Central memory CD8-positive, alpha-beta T cell (primary cell): Measurements from ENCODE around the gene ZNF469.

ENCODE experiments used
- ATAC-seq: fragments of 150-1000 bp; cut with Tn5 transposase; replicated peaks from 2 replicates; pipeline ENCODE4 v1.10.0; 2022; ENCODE audit warnings: mild to moderate bottlenecking, moderate FRiP score, moderate number of reproducible peaks; ENCODE audit not compliant: poor library complexity, severe bottlenecking; ENCODE audit errors: extremely low read depth
- DNase-seq, 2 donors: peaks; one replicate each; pipeline ENCODE4 v3.0.0; 2021; ENCODE audit warnings: low spot score in 2 of 2
- H3K27ac Mint-ChIP-seq: one replicate; pipeline ENCODE4 v1.8.0; 2022; ENCODE audit warnings: low read depth, mild to moderate bottlenecking, moderate library complexity, mixed read lengths
- H3K27me3 Mint-ChIP-seq: one replicate; pipeline ENCODE4 v1.8.0; 2022; ENCODE audit warnings: mixed read lengths
- H3K36me3 Mint-ChIP-seq: one replicate; pipeline ENCODE4 v1.8.0; 2022; ENCODE audit warnings: mild to moderate bottlenecking, moderate library complexity, mixed read lengths; ENCODE audit not compliant: insufficient read depth
- H3K4me1 Mint-ChIP-seq: one replicate; pipeline ENCODE4 v1.8.0; 2022; ENCODE audit warnings: mixed read lengths
- H3K4me3 Mint-ChIP-seq: one replicate; pipeline ENCODE4 v1.8.0; 2022; ENCODE audit warnings: mild to moderate bottlenecking, moderate library complexity, mixed read lengths
- H3K9me3 Mint-ChIP-seq: one replicate; pipeline ENCODE4 v1.8.0; 2022; ENCODE audit warnings: mixed read lengths

Gene ZNF469

DNA sequence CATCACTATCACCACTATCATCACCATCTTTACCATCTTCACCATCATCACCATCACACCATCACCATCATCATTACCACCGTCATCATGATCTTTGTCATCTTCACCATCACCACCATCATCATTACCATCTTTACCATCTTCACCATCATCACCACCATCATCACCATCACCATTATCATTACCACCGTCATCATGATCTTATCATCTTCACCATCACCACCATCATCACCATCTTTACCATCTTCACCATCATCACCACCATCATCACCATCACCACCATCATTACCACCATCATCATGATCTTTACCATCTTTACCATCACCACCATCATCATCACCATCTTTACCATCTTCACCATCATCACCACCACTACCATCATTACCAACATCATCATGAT, 10.2 kb upstream of the ZNF469 start:
- no peak for DNase-seq
- no peak for ATAC-seq
- Mint-ChIP-seq H3K27me3 (no peaks in the 10 kb centered on the region), H3K4me3 (no peak overlapping the region), H3K27ac (no peak overlapping the region), H3K9me3 (no peaks in the 10 kb centered on the region), H3K36me3 (peaks cover 2% of the 10 kb centered on the region), H3K4me1 (no peaks in the 10 kb centered on the region)

DNA sequence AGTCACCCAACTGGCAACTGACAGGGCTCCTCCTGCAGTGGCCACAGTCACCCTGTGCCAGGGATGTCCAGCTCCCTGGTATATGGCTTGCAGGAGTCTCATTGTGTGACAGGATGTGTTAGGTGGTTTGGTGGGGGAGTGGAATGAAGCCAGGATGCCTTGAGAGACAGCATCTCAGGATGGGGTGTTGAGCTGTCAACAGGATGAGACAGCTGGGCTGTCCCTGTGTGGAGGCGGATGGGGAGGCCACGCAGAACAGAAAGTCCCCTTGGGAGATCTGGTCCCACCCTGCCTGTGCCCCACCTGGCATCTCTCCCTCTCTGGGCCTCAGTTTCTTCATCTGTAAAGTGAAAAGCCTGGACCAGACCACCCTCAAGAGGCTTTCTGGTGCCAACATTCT, 9.5 kb upstream of the ZNF469 start:
- DNase-seq (no peak), ATAC-seq (no peak)
- no peak overlapping the region for H3K4me3 Mint-ChIP-seq
- H3K9me3 Mint-ChIP-seq: no peaks in the 10 kb centered on the region
- peaks cover 2% of the 10 kb centered on the region for H3K36me3 Mint-ChIP-seq
- H3K4me1 Mint-ChIP-seq: no peaks in the 10 kb centered on the region
- no peak overlapping the region for H3K27ac Mint-ChIP-seq
- H3K27me3 Mint-ChIP-seq: no peaks in the 10 kb centered on the region

GRCh38 chr16:88373927-88374492, 8.7 kb upstream of the ZNF469 start:
- ATAC-seq (no peak), DNase-seq (no peak)
- Mint-ChIP-seq H3K4me3 (no peak overlapping the region), H3K36me3 (peaks cover 2% of the 10 kb centered on the region), H3K27ac (no peak overlapping the region), H3K27me3 (no peaks in the 10 kb centered on the region), H3K9me3 (no peaks in the 10 kb centered on the region), H3K4me1 (no peaks in the 10 kb centered on the region)

DNA sequence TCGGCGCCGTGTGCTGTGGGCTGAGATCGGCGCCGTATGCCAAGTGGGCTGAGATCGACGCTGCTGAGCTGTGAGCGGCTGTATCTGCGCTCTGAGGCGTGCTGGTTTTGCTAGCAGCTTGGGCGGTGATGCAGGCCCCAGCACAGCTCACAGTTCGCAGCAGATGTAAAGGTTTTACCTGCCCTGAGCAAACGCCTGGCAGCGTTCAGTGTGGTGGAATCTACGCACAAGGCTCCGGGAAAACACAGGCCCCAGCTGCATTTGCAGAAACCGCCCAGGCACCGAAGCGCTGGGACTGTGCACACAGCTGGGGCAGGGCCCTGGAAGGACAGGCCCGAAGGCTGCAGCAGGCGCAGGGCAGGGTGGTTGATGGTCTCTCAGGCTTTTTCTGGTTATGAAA, 8.0 kb upstream of the ZNF469 start:
- peaks cover 2% of the 10 kb centered on the region for H3K36me3 Mint-ChIP-seq

GRCh38 chr16:88375236-88375975, 7.4 kb upstream of the ZNF469 start:
- H3K4me3 Mint-ChIP-seq: no peak overlapping the region
- no peaks in the 10 kb centered on the region for H3K27me3 Mint-ChIP-seq
- ATAC-seq (no peak), DNase-seq (no peak)
- H3K9me3 Mint-ChIP-seq: no peaks in the 10 kb centered on the region
- no peak overlapping the region for H3K27ac Mint-ChIP-seq
- H3K4me1 Mint-ChIP-seq: no peaks in the 10 kb centered on the region
- H3K36me3 Mint-ChIP-seq: peaks cover 2% of the 10 kb centered on the region

More for the DNA sequence above, 8.0 kb upstream of the ZNF469 start:
- no peak for ATAC-seq
- Mint-ChIP-seq H3K27me3 (no peaks in the 10 kb centered on the region), H3K27ac (no peak overlapping the region), H3K4me1 (no peaks in the 10 kb centered on the region), H3K9me3 (no peaks in the 10 kb centered on the region), H3K4me3 (no peak overlapping the region)
- DNase-seq: no peak

DNA sequence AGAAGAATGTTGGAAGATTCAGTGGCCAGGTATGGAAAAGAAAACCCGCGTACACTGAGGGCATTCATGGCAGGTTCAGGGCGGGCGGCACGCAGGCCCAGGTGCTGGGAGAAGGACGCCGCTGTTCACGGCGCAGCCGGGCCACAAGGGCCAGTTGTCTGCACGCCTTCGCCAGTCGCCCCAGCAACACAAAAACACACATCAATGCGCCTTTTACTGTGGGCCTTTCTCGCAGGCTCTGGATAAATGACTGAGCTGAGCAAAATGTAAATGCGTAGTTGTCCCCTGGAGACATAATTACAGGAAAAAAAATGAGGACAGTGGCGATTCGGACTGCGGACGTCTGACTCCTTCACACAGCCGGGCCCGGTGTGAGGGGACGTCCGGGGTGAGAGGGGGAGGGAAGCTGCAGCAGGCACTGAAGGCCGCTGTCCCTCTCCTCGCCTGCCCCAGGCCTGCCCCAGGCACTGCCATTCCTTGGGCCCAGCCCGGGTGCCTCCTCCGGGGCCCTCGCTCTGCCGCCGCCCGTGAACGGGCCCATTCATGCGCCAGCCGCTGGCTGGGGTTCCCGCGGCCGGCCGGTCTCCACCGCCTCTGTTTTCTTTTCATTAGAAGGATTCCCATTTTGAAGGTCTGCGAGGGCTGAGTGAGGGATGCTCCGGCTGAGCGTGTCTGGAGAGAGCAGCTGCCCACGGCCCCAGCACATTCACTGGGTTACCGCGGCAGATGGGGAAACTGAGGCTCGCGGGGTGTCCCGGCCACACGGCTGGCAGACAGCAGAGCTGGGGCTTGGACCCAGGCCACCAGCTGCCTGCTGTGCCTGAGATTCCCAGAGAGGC, 6.5 kb upstream of the ZNF469 start:
- no peak for DNase-seq
- H3K4me1 Mint-ChIP-seq: no peaks in the 10 kb centered on the region
- H3K27ac Mint-ChIP-seq: no peak overlapping the region
- no peak for ATAC-seq
- no peaks in the 10 kb centered on the region for H3K9me3 Mint-ChIP-seq
- no peak overlapping the region for H3K4me3 Mint-ChIP-seq
- peaks cover 2% of the 10 kb centered on the region for H3K36me3 Mint-ChIP-seq
- H3K27me3 Mint-ChIP-seq: no peaks in the 10 kb centered on the region

DNA sequence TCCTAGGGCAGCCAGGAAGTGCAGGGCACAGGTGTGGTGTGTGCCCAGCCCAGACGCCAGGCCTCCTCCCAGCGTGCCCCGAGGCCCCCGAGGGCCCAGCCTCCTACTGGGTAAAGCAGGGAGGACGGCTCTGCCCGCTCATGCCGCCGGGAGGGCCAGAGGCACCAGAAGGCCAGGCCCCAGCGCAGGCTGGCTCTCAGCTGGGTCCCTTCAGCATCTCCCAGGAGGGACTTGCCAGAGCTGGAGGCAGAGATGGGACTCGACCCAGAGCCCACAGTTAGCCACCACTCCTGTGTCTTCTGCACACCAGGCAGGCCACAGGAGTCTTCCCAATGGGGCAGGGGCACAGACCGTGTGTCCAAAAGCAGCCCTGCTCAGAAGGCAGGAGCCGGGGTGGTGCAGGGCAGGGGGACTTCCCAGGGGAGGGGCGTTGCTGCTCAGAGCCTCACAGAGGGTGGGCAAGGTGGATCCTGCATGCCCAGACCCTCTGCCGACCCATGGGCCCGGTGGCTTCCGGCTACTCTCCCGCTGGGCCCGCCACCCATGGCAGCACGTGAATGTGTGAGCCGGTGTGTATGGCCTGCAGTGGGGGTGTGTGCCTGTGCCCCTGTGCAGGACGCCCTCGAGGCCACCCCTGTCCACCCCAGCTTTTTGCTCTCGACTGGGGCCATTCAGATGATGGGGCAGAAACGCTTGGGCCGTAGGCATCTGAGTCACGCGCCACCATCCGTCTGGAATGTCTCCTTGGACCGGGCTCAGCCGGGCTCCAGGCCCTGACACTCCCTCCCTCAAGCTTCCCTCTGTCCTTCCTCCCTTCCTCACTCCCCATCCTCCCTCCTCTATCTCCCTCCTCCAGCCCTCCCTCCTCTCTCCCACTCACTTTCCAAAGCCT, 5.7 kb upstream of the ZNF469 start:
- Mint-ChIP-seq H3K27ac (no peak overlapping the region), H3K4me3 (no peak overlapping the region)
- no peak for DNase-seq

GRCh38 chr16:88377961-88378360, 4.8 kb upstream of the ZNF469 start:
- Mint-ChIP-seq H3K4me3 (no peak overlapping the region), H3K27ac (no peak overlapping the region), H3K27me3 (peaks cover 7% of the 10 kb centered on the region), H3K4me1 (no peaks in the 10 kb centered on the region), H3K9me3 (no peaks in the 10 kb centered on the region), H3K36me3 (peaks cover 4% of the 10 kb centered on the region)
- DNase-seq (no peak), ATAC-seq (no peak)

More for the DNA sequence above, 5.7 kb upstream of the ZNF469 start:
- peaks cover under 1% of the 10 kb centered on the region for H3K27me3 Mint-ChIP-seq
- ATAC-seq: no peak
- peaks cover 2% of the 10 kb centered on the region for H3K36me3 Mint-ChIP-seq
- no peaks in the 10 kb centered on the region for H3K9me3 Mint-ChIP-seq
- H3K4me1 Mint-ChIP-seq: no peaks in the 10 kb centered on the region

DNA sequence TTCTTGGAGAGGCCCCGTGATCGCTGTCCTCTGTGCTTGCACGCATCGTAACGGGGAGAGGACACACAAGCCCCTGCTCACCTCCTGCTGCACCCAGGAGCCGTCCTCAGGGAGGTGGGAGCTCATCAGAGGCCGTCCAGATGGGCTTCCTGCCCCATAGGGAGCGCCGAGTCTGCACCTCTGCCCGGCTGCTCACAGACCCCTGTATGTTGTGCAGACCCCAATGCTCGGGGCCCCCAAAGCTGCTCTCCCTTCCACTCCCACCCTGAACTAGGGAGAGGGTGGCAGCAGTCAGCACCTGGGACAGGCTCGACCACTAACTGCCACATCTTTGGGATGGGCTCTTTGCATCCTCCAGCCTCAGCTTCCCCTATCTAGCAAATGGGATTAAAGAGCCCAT, 4.4 kb upstream of the ZNF469 start:
- Mint-ChIP-seq H3K27ac (no peak overlapping the region), H3K4me3 (no peak overlapping the region)
- no peak for ATAC-seq

GRCh38 chr16:88378836-88379693, 3.7 kb upstream of the ZNF469 start:
- no peak overlapping the region for H3K27ac Mint-ChIP-seq
- ATAC-seq (no peak), DNase-seq (no peak)
- peaks cover 4% of the 10 kb centered on the region for H3K36me3 Mint-ChIP-seq
- H3K4me3 Mint-ChIP-seq: no peak overlapping the region
- H3K9me3 Mint-ChIP-seq: no peaks in the 10 kb centered on the region
- H3K27me3 Mint-ChIP-seq: peaks cover 9% of the 10 kb centered on the region
- no peaks in the 10 kb centered on the region for H3K4me1 Mint-ChIP-seq

More for the DNA sequence above, 4.4 kb upstream of the ZNF469 start:
- DNase-seq: no peak
- H3K4me1 Mint-ChIP-seq: no peaks in the 10 kb centered on the region
- H3K36me3 Mint-ChIP-seq: peaks cover 4% of the 10 kb centered on the region
- H3K9me3 Mint-ChIP-seq: no peaks in the 10 kb centered on the region
- peaks cover 7% of the 10 kb centered on the region for H3K27me3 Mint-ChIP-seq

DNA sequence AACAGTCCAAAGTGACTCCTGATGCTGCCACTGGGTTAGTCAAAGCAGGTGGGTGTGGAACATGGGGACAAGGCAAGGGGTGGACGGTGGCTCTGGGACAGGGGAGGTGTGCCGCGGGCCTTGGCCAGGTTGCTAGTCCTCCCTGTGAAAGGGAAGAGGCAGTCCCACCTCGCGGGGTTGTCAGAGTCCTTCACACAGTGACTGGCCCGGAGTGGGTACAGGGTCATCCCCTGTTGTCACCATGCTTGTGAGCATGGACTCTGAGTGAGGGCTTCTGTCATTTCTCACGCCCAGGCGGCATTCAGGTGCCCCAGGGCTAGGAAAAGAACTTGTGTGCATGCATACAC, 3.1 kb upstream of the ZNF469 start:
- Mint-ChIP-seq H3K9me3 (no peaks in the 10 kb centered on the region), H3K4me1 (no peaks in the 10 kb centered on the region), H3K27ac (no peak overlapping the region), H3K27me3 (peaks cover 15% of the 10 kb centered on the region), H3K4me3 (no peak overlapping the region), H3K36me3 (peaks cover 2% of the 10 kb centered on the region)
- ATAC-seq (no peak), DNase-seq (no peak)
